Effector memory CD8-positive, alpha-beta T cell (primary cell): ENCODE results near the gene CEBPG.

ENCODE experiments used
- ATAC-seq: fragments of 150-1000 bp; cut with Tn5 transposase; replicated peaks from 2 replicates; pipeline ENCODE4 v1.10.0; 2021; ENCODE audit warnings: mild to moderate bottlenecking, moderate library complexity
- DNase-seq, 3 experiments: peaks; one replicate each; pipeline ENCODE4 v3.0.0; 2021
- H3K27ac Mint-ChIP-seq, 2 donors: one replicate each; pipeline ENCODE4 v1.8.0; 2022; ENCODE audit warnings: mild to moderate bottlenecking in 2 of 2, mixed read lengths in 2 of 2, moderate library complexity in 2 of 2
- H3K27me3 Mint-ChIP-seq, 2 donors: one replicate each; pipeline ENCODE4 v1.8.0; 2022; ENCODE audit warnings: mixed read lengths in 2 of 2
- H3K36me3 Mint-ChIP-seq: one replicate; pipeline ENCODE4 v1.8.0; 2022; ENCODE audit warnings: mild to moderate bottlenecking, moderate library complexity, mixed read lengths; ENCODE audit not compliant: insufficient read depth
- H3K4me1 Mint-ChIP-seq, 2 donors: one replicate each; pipeline ENCODE4 v1.8.0; 2022; ENCODE audit warnings: low read depth in 2 of 2, mixed read lengths in 2 of 2
- H3K4me3 Mint-ChIP-seq, 2 donors: one replicate each; pipeline ENCODE4 v1.8.0; 2022; ENCODE audit warnings: mild to moderate bottlenecking in 2 of 2, mixed read lengths in 2 of 2, moderate library complexity in 2 of 2
- H3K9me3 Mint-ChIP-seq, 2 donors: one replicate each; pipeline ENCODE4 v1.8.0; 2022; ENCODE audit warnings: mixed read lengths in 2 of 2

Gene CEBPG

GRCh38 chr19:33377586-33378475 is 4.3 kb downstream of the CEBPG start:
- no peaks in the 10 kb centered on the region for H3K27me3 Mint-ChIP-seq
- H3K4me3 Mint-ChIP-seq, result no peak overlapping the region
- H3K36me3 Mint-ChIP-seq, result peaks cover 19% of the 10 kb centered on the region
- H3K9me3 Mint-ChIP-seq, result no peaks in the 10 kb centered on the region
- peak overlapping the region in 1 of 2 donors; percentile 72 for H3K27ac Mint-ChIP-seq
- ATAC-seq (no peak), DNase-seq (no peak)
- peaks cover 46 to 52% of the 10 kb centered on the region in 2 donors for H3K4me1 Mint-ChIP-seq

- H3K36me3 Mint-ChIP-seq, result peaks cover 14% of the 10 kb centered on the region
- H3K4me1 Mint-ChIP-seq, result peaks cover 50 to 57% of the 10 kb centered on the region in 2 donors
- H3K4me3 Mint-ChIP-seq, result no peak overlapping the region
- peak overlapping the region; percentile 8 to 72 for H3K27ac Mint-ChIP-seq
- ATAC-seq, result no peak
- DNase-seq, result no peak
- no peaks in the 10 kb centered on the region for H3K9me3 Mint-ChIP-seq
- H3K27me3 Mint-ChIP-seq, result no peaks in the 10 kb centered on the region
Observed at GRCh38 chr19:33379151-33379829, 5.8 kb downstream of the CEBPG start.

- peaks cover 37 to 39% of the 10 kb centered on the region in 2 donors for H3K4me1 Mint-ChIP-seq
- H3K27ac Mint-ChIP-seq, result peak overlapping the region; percentile 26 to 44
Observed at GRCh38 chr19:33381101-33381500, 7.6 kb downstream of the CEBPG start.

DNA sequence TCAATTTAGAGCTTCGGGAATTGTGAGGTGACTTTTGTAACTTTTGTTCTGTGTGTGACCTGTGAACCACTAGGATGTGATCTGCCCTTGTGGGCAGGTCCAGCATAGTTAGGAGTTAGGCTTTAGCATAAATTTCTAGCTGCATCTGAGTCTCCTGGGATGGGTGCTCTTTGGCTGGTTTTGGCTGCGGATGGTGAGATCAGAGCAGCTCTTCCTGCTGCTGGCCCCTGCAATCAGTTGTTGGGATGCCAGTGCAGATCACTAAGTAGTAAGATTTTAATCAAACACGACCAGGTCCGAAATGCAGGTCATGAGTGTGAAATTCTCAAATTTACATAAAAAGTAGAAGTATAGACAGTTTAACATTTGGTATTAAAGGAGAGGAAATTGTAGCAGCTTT is 8.5 kb downstream of the CEBPG start:
- ATAC-seq (no peak), DNase-seq (no peak)
- Mint-ChIP-seq H3K27me3 (no peaks in the 10 kb centered on the region), H3K36me3 (peaks cover 13% of the 10 kb centered on the region), H3K4me1 (peaks cover 30 to 34% of the 10 kb centered on the region in 2 donors), H3K27ac (peak overlapping the region in 1 of 2 donors; percentile 66), H3K9me3 (no peaks in the 10 kb centered on the region), H3K4me3 (no peak overlapping the region)

More at GRCh38 chr19:33381101-33381500, 7.6 kb downstream of the CEBPG start:
- no peak for DNase-seq
- no peak overlapping the region for H3K4me3 Mint-ChIP-seq
- H3K9me3 Mint-ChIP-seq, result no peaks in the 10 kb centered on the region
- ATAC-seq, result no peak
- peaks cover 13% of the 10 kb centered on the region for H3K36me3 Mint-ChIP-seq
- no peaks in the 10 kb centered on the region for H3K27me3 Mint-ChIP-seq

DNA sequence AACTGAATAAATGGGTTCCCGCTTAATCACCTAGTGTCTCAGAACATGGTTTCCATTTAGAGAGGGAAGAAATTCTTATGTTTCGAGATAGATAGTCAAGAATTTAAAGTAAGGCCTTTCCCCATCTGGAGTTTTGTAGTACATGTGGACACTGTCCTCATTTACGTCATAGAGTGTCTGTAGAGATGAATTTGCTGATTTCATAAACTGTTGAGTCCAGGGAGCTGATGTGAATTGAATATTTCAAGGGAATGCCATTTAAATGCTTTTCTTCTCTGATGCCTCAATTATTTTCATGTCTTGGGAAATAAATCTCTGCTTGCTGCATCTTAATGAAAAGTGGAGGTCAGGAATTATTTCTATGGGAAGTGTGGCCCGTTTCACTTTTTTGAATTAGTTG is 9.5 kb downstream of the CEBPG start:
- no peaks in the 10 kb centered on the region for H3K9me3 Mint-ChIP-seq
- peaks cover 16% of the 10 kb centered on the region for H3K36me3 Mint-ChIP-seq
- H3K4me3 Mint-ChIP-seq, result no peak overlapping the region
- DNase-seq (no peak), ATAC-seq (no peak)
- H3K4me1 Mint-ChIP-seq, result peaks cover 23 to 32% of the 10 kb centered on the region in 2 donors
- no peaks in the 10 kb centered on the region for H3K27me3 Mint-ChIP-seq
- H3K27ac Mint-ChIP-seq, result peak overlapping the region in 1 of 2 donors; percentile 11

DNA sequence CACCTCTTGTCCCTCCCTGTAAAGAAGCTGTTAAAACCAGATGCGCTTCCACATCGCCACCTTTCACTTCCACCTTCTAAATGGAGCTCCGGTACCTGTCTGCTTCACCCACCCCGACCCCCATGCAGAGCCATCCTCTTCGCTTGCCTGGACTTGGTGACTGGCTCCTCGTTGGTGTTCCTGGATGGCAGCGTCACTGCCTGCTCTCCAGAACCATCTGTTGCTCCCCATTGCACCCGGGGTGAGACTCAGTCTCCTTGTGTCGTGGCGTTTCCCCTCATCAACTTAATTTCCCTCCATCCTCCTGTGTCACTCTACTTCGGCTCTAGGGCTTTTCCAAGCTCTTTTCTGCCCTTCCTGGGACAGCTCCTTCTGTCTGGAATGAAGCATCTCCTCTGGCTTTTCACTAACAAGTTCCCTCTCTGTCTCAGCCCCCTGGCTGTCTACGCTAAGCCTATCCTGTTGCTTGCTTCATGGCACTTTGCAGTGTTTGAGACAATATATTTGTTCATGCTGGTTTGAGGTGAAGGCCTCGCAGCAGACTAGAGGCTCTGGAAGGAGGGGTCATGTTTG is 10.3 kb downstream of the CEBPG start:
- H3K36me3 Mint-ChIP-seq, result peaks cover 19% of the 10 kb centered on the region
- DNase-seq, result no peak
- no peak for ATAC-seq

GRCh38 chr19:33384983-33385382 is 11.5 kb downstream of the CEBPG start:
- no peaks in the 10 kb centered on the region for H3K27me3 Mint-ChIP-seq
- peaks cover 17% of the 10 kb centered on the region for H3K36me3 Mint-ChIP-seq
- peaks cover 22 to 23% of the 10 kb centered on the region in 2 donors for H3K4me1 Mint-ChIP-seq
- no peak for DNase-seq
- no peak overlapping the region for H3K4me3 Mint-ChIP-seq
- ATAC-seq, result no peak
- no peak overlapping the region for H3K27ac Mint-ChIP-seq
- H3K9me3 Mint-ChIP-seq, result no peaks in the 10 kb centered on the region

More for the DNA sequence above, 10.3 kb downstream of the CEBPG start:
- Mint-ChIP-seq H3K27me3 (no peaks in the 10 kb centered on the region), H3K4me3 (no peak overlapping the region), H3K4me1 (peaks cover 23 to 26% of the 10 kb centered on the region in 2 donors), H3K27ac (peak overlapping the region in 1 of 2 donors; percentile 31), H3K9me3 (no peaks in the 10 kb centered on the region)

GRCh38 chr19:33385956-33386355 is 12.4 kb downstream of the CEBPG start:
- Mint-ChIP-seq H3K9me3 (no peaks in the 10 kb centered on the region), H3K4me3 (no peak overlapping the region), H3K27me3 (no peaks in the 10 kb centered on the region), H3K4me1 (peaks cover 19 to 22% of the 10 kb centered on the region in 2 donors), H3K36me3 (peaks cover 12% of the 10 kb centered on the region), H3K27ac (no peak overlapping the region)
- ATAC-seq (no peak), DNase-seq (no peak)

- Mint-ChIP-seq H3K4me1 (peaks cover 16 to 19% of the 10 kb centered on the region in 2 donors), H3K36me3 (peaks cover 12% of the 10 kb centered on the region)
- ATAC-seq, result no peak
Observed at GRCh38 chr19:33386361-33386858, 12.9 kb downstream of the CEBPG start.

GRCh38 chr19:33387351-33388230 is 14.1 kb downstream of the CEBPG start:
- no peaks in the 10 kb centered on the region for H3K9me3 Mint-ChIP-seq
- H3K36me3 Mint-ChIP-seq, result peaks cover 12% of the 10 kb centered on the region
- ATAC-seq, result no peak
- no peaks in the 10 kb centered on the region for H3K27me3 Mint-ChIP-seq
- peaks cover 7 to 14% of the 10 kb centered on the region in 2 donors for H3K4me1 Mint-ChIP-seq
- no peak for DNase-seq
- no peak overlapping the region for H3K4me3 Mint-ChIP-seq
- peak overlapping the region; percentile 16 to 72 for H3K27ac Mint-ChIP-seq

More at GRCh38 chr19:33386361-33386858, 12.9 kb downstream of the CEBPG start:
- H3K4me3 Mint-ChIP-seq, result no peak overlapping the region
- no peak for DNase-seq
- no peaks in the 10 kb centered on the region for H3K9me3 Mint-ChIP-seq
- peak overlapping the region in 1 of 2 donors; percentile 72 for H3K27ac Mint-ChIP-seq
- H3K27me3 Mint-ChIP-seq, result no peaks in the 10 kb centered on the region

DNA sequence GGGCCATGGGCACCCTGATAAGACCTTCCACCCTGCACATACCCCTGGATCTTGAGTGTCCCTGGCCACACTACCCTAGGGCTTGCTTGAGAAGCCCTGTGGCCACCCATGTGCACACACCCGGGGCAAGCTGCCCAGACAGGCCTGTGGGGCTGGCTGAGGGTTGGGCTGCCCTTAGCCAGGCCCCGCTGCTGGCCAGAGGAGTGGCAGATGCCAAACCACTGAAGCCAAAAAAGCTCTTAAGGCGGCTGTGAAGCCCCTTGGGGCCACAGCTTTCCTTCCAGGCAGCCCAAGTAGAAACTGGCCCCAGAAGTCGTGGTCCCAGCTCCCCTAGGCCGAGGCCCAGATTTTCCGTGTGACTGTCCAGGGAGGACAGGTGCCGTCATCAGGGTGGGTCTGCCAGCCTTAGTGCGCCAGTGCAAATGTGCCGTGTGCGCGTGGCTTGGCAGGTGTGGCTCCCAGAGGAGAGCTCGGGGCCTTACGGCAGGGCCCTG is 14.8 kb downstream of the CEBPG start:
- ATAC-seq (no peak), DNase-seq (no peak)
- Mint-ChIP-seq H3K27ac (no peak overlapping the region), H3K36me3 (peaks cover 12% of the 10 kb centered on the region), H3K27me3 (no peaks in the 10 kb centered on the region), H3K4me1 (peaks cover 7 to 14% of the 10 kb centered on the region in 2 donors), H3K9me3 (no peaks in the 10 kb centered on the region), H3K4me3 (no peak overlapping the region)

DNA sequence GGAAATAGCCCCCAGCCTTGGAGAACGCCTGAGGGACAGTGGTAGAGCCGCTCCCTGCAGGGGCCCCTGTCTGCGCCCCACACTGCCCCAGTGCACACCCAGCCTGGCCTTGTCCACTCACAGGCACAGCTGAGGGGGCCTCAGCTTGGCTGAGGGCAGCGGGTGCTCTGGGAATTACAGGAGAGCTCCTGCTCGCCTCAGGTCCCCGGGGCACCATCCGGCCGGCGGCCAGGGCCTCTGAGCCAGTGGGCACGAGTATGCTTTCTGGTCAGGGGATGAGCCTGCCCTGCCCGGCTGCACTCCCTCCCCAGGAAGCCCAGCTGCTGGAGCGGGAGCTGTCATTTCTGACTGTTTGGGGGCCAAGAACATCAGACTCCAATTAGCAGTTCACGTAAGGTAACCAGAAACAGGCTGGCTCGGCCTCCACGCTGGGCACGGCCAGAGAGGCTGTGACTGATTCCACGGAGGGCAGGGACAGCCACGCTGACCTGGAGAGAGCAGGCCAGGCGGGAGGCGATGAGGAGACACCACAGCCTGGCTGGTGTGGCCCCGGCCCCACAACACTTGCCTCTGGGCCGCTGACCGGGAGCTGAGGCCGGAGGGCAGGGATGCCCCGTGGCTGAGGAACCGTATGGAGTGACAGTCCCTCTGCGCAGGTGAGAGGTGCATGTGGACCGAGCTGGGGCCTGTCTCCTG is 15.4 kb downstream of the CEBPG start:
- Mint-ChIP-seq H3K27ac (peak overlapping the region in 1 of 2 donors; percentile 41), H3K36me3 (peaks cover 10% of the 10 kb centered on the region), H3K9me3 (no peaks in the 10 kb centered on the region), H3K4me1 (peaks cover 4 to 13% of the 10 kb centered on the region in 2 donors), H3K27me3 (no peaks in the 10 kb centered on the region), H3K4me3 (no peak overlapping the region)
- no peak for DNase-seq
- ATAC-seq, result no peak
